ENCODE measurements around the gene EBF3.

The EBF3 gene

GRCh38 chr10:129854796-129855705 lies 109.0 kb downstream of the EBF3 start:
- no peaks in the 10 kb centered on the region for H3K27me3 ChIP-seq (ENCODE audit: low read depth, low read length)
- H3K27ac ChIP-seq (ENCODE audit: low read length), result no peak overlapping the region
- no peaks in the 10 kb centered on the region for H3K36me3 ChIP-seq (replicated peaks; ENCODE audit: low read depth, low read length)
- no peak overlapping the region for H3K4me2 ChIP-seq (ENCODE audit: low read length)
- no peak overlapping the region for H2AFZ ChIP-seq (ENCODE audit: low read depth, low read length)
- no peak overlapping the region for H3K4me3 ChIP-seq (ENCODE audit: low read length)
- no peak for TF ChIP-seq EZH2phosphoT487 (IDR thresholded peaks at IDR 0.05; ENCODE audit: low read depth)
- TF ChIP-seq CTCF (IDR thresholded peaks at IDR 0.05; ENCODE audit: low read depth, low read length), result no peak
- H4K20me1 ChIP-seq (ENCODE audit: insufficient read depth, low read length), result no peaks in the 10 kb centered on the region
- no peak overlapping the region for H3K9ac ChIP-seq (ENCODE audit: low read length)
- H3K4me1 ChIP-seq (ENCODE audit: low read length), result no peaks in the 10 kb centered on the region
- H3K79me2 ChIP-seq (ENCODE audit: low read length), result no peaks in the 10 kb centered on the region
- no peaks in the 10 kb centered on the region for H3K9me3 ChIP-seq (ENCODE audit: insufficient read depth, low read length)

DNA sequence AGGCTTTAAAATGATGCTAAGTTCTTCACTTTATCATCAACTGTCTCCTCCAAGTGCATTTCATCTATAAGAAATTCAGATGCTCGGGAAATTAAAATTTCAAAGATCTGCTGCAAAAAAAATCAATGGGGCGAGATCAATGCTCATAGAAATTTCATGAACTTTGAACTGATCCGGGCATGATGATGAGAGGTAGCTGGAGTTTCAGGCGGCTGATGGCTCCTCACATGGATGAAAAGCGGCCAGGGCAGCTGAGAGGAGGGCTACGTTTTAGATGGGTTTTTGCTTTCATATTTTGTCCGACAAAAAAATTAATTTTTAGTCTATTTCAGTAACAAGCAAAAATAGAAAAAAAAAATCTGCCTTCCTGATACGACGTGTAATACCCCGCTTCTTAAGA lies 109.9 kb downstream of the EBF3 start:
- Histone ChIP-seq H3K4me3 (ENCODE audit: low read length) (no peak overlapping the region), H3K4me1 (ENCODE audit: low read length) (no peaks in the 10 kb centered on the region), H3K9ac (ENCODE audit: low read length) (no peak overlapping the region), H3K27me3 (ENCODE audit: low read depth, low read length) (no peaks in the 10 kb centered on the region), H2AFZ (ENCODE audit: low read depth, low read length) (no peak overlapping the region), H3K36me3 (replicated peaks; ENCODE audit: low read depth, low read length) (no peaks in the 10 kb centered on the region), H3K9me3 (ENCODE audit: insufficient read depth, low read length) (no peaks in the 10 kb centered on the region), H3K4me2 (ENCODE audit: low read length) (no peak overlapping the region), H4K20me1 (ENCODE audit: insufficient read depth, low read length) (no peaks in the 10 kb centered on the region), H3K79me2 (ENCODE audit: low read length) (no peaks in the 10 kb centered on the region), H3K27ac (ENCODE audit: low read length) (no peak overlapping the region)
- TF ChIP-seq CTCF (IDR thresholded peaks at IDR 0.05; ENCODE audit: low read depth, low read length), result no peak
- no peak for TF ChIP-seq EZH2phosphoT487 (IDR thresholded peaks at IDR 0.05; ENCODE audit: low read depth)

DNA sequence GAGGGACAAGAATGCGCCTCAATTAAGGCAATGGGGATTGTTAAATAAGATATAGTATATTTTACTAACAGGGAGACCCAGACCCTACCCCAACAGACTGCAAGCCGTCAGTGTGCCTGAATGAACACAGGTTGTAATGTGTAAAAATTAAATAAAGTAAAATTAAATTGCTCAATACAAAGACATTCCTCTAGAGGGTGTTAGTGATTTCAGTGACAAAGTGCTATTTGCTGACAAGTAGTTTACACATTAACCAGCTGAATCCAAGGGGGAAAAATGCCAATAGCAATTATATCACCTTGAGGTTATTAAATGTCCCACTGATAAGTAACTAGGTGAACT lies 110.5 kb downstream of the EBF3 start:
- Histone ChIP-seq H4K20me1 (ENCODE audit: insufficient read depth, low read length) (no peaks in the 10 kb centered on the region), H3K27ac (ENCODE audit: low read length) (no peak overlapping the region), H3K9me3 (ENCODE audit: insufficient read depth, low read length) (no peaks in the 10 kb centered on the region), H3K4me1 (ENCODE audit: low read length) (no peaks in the 10 kb centered on the region), H2AFZ (ENCODE audit: low read depth, low read length) (no peak overlapping the region), H3K36me3 (replicated peaks; ENCODE audit: low read depth, low read length) (no peaks in the 10 kb centered on the region), H3K79me2 (ENCODE audit: low read length) (no peaks in the 10 kb centered on the region), H3K9ac (ENCODE audit: low read length) (no peak overlapping the region), H3K4me3 (ENCODE audit: low read length) (no peak overlapping the region), H3K27me3 (ENCODE audit: low read depth, low read length) (no peaks in the 10 kb centered on the region), H3K4me2 (ENCODE audit: low read length) (no peak overlapping the region)
- TF ChIP-seq CTCF (IDR thresholded peaks at IDR 0.05; ENCODE audit: low read depth, low read length) (peak; percentile 8; the same call in 1 of the 2 replicates), EZH2phosphoT487 (IDR thresholded peaks at IDR 0.05; ENCODE audit: low read depth) (no peak)

GRCh38 chr10:129852829-129853561 lies 111.1 kb downstream of the EBF3 start:
- no peaks in the 10 kb centered on the region for H3K79me2 ChIP-seq (ENCODE audit: low read length)

More at GRCh38 chr10:129852829-129853561, 111.1 kb downstream of the EBF3 start:
- Histone ChIP-seq H4K20me1 (ENCODE audit: insufficient read depth, low read length) (no peaks in the 10 kb centered on the region), H3K4me3 (ENCODE audit: low read length) (no peak overlapping the region), H2AFZ (ENCODE audit: low read depth, low read length) (no peak overlapping the region), H3K27ac (ENCODE audit: low read length) (no peak overlapping the region), H3K36me3 (replicated peaks; ENCODE audit: low read depth, low read length) (no peaks in the 10 kb centered on the region), H3K9ac (ENCODE audit: low read length) (no peak overlapping the region), H3K4me2 (ENCODE audit: low read length) (no peak overlapping the region), H3K9me3 (ENCODE audit: insufficient read depth, low read length) (no peaks in the 10 kb centered on the region), H3K27me3 (ENCODE audit: low read depth, low read length) (no peaks in the 10 kb centered on the region), H3K4me1 (ENCODE audit: low read length) (no peaks in the 10 kb centered on the region)
- no peak for TF ChIP-seq CTCF (IDR thresholded peaks at IDR 0.05; ENCODE audit: low read depth, low read length)
- no peak for TF ChIP-seq EZH2phosphoT487 (IDR thresholded peaks at IDR 0.05; ENCODE audit: low read depth)
